Measurements from ENCODE around the gene AKT1. TPM values are rescaled to one million over a fixed set of nuclear protein-coding genes. Genes with fewer than 3 reads are reported as not detected.

AKT1 gene
- total RNA-seq, 1 donor from 2014 or later = 155 TPM

- no peak overlapping the region for H3K27ac ChIP-seq (ENCODE audit: low read depth, low read length)
- TF ChIP-seq, protein P1, sequence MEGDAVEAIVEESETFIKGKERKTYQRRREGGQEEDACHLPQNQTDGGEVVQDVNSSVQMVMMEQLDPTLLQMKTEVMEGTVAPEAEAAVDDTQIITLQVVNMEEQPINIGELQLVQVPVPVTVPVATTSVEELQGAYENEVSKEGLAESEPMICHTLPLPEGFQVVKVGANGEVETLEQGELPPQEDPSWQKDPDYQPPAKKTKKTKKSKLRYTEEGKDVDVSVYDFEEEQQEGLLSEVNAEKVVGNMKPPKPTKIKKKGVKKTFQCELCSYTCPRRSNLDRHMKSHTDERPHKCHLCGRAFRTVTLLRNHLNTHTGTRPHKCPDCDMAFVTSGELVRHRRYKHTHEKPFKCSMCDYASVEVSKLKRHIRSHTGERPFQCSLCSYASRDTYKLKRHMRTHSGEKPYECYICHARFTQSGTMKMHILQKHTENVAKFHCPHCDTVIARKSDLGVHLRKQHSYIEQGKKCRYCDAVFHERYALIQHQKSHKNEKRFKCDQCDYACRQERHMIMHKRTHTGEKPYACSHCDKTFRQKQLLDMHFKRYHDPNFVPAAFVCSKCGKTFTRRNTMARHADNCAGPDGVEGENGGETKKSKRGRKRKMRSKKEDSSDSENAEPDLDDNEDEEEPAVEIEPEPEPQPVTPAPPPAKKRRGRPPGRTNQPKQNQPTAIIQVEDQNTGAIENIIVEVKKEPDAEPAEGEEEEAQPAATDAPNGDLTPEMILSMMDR (IDR thresholded peaks at IDR 0.05; ENCODE audit: insufficient read depth, low read depth, low read length) = no peak
- Mint-ChIP-seq H3K9me3 (ENCODE audit: unreplicated experiment) (no peaks in the 10 kb centered on the region), H3K4me1 (ENCODE audit: low read depth, unreplicated experiment) (peaks cover 21% of the 10 kb centered on the region), H3K36me3 (ENCODE audit: low read depth, unreplicated experiment) (no peaks in the 10 kb centered on the region), H3K27ac (ENCODE audit: unreplicated experiment) (no peak overlapping the region), H3K27me3 (ENCODE audit: low read depth, unreplicated experiment) (no peaks in the 10 kb centered on the region), H3K4me3 (ENCODE audit: unreplicated experiment) (no peak overlapping the region)
- H4K20me1 ChIP-seq (ENCODE audit: insufficient read depth, low read length) = peaks cover 36% of the 10 kb centered on the region
- H3K9ac ChIP-seq (ENCODE audit: low read length) = no peak overlapping the region
- no peak for FAIRE-seq
- peaks cover 27% of the 10 kb centered on the region for H3K79me2 ChIP-seq (ENCODE audit: insufficient read depth, low read length)
- no peak overlapping the region for H2AFZ ChIP-seq (ENCODE audit: low read depth, low read length)
- H3K9me3 ChIP-seq (ENCODE audit: insufficient read depth, low read depth, low read length) = no peaks in the 10 kb centered on the region
- no peak overlapping the region for H3K4me3 ChIP-seq (ENCODE audit: insufficient read depth, low read depth, low read length)
- no peak overlapping the region for H3K4me2 ChIP-seq (ENCODE audit: low read length)
- peaks cover 3% of the 10 kb centered on the region for H3K27me3 ChIP-seq (ENCODE audit: insufficient read depth, low read length)
- no peak for DNase-seq (ENCODE audit: low read depth)
- H3K36me3 ChIP-seq (ENCODE audit: insufficient read depth, low read length) = no peaks in the 10 kb centered on the region
- H3K4me1 ChIP-seq (ENCODE audit: insufficient read depth, low read length) = peaks cover 28% of the 10 kb centered on the region
Observed at GRCh38 chr14:104797115-104798044, 1.8 kb upstream of the AKT1 start.

DNA sequence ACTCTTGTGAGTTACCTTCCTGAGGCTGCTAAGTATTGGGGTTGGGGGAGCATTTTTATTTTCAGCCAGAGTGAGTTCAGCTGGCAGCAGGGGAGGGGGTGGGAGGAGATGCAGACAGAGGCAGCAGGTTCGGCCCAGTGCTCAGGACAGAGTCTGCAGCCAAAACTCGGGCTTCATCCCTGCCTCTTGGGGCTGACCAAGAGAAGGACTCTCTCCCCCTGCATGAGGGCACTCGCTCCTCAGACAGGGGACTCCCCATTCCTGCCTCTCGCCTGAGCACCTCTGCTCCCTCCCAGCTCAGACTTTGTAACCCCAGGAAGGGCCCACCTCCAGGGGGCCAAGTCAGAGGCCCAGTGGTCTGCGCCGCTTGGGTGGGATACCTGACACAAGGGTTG, 1.1 kb upstream of the AKT1 start:
- H3K36me3 Mint-ChIP-seq (ENCODE audit: low read depth, unreplicated experiment) = no peaks in the 10 kb centered on the region
- Histone ChIP-seq H3K27ac (ENCODE audit: low read depth, low read length) (no peak overlapping the region), H3K27me3 (ENCODE audit: insufficient read depth, low read length) (peaks cover 3% of the 10 kb centered on the region), H3K4me1 (ENCODE audit: insufficient read depth, low read length) (peaks cover 28% of the 10 kb centered on the region), H3K9ac (ENCODE audit: low read length) (no peak overlapping the region), H3K36me3 (ENCODE audit: insufficient read depth, low read length) (no peaks in the 10 kb centered on the region), H4K20me1 (ENCODE audit: insufficient read depth, low read length) (peaks cover 36% of the 10 kb centered on the region), H2AFZ (ENCODE audit: low read depth, low read length) (no peak overlapping the region), H3K79me2 (ENCODE audit: insufficient read depth, low read length) (peaks cover 34% of the 10 kb centered on the region), H3K4me3 (ENCODE audit: insufficient read depth, low read depth, low read length) (no peak overlapping the region), H3K9me3 (ENCODE audit: insufficient read depth, low read depth, low read length) (no peaks in the 10 kb centered on the region), H3K4me2 (ENCODE audit: low read length) (no peak overlapping the region)
- TF ChIP-seq, protein P1 (IDR thresholded peaks at IDR 0.05; ENCODE audit: insufficient read depth, low read depth, low read length) = no peak
- TF ChIP-seq EZH2 (IDR thresholded peaks at IDR 0.05; ENCODE audit: insufficient read depth, low read length) = no peak
- peak overlapping the region; percentile 85 for H3K4me3 Mint-ChIP-seq (ENCODE audit: unreplicated experiment)
- H3K27me3 Mint-ChIP-seq (ENCODE audit: low read depth, unreplicated experiment) = no peaks in the 10 kb centered on the region
- H3K4me1 Mint-ChIP-seq (ENCODE audit: low read depth, unreplicated experiment) = peaks cover 22% of the 10 kb centered on the region
- FAIRE-seq = no peak
- no peaks in the 10 kb centered on the region for H3K9me3 Mint-ChIP-seq (ENCODE audit: unreplicated experiment)
- no peak for DNase-seq (ENCODE audit: low read depth)
- no peak overlapping the region for H3K27ac Mint-ChIP-seq (ENCODE audit: unreplicated experiment)
